Gastrocnemius medialis (tissue), 4 donors: ENCODE results near the gene GMPR2.

ENCODE experiments used
- POLR2A ChIP-seq, 2 donors: fragments of 450-650 bp; IDR thresholded peaks; one replicate each; pipeline ENCODE4 v1.6.1; 2017; ENCODE audit warnings: antibody characterized with exemption in 2 of 2, mild to moderate bottlenecking in 2 of 2, moderate library complexity in 2 of 2
- TF ChIP-seq, protein P1 (sequence below), 5 experiments: fragments of 450-650 bp in 3 of 5; fragments of 200-600 bp in 2 of 5; sonication (generic) in 2 of 5; IDR thresholded peaks in 4 of 5; conservative IDR thresholded peaks in 1 of 5; 1 replicate in 4 of 5; 2 replicates in 1 of 5; pipeline ENCODE4 v1.5.1; 2016 to 2019; ENCODE audit warnings: antibody characterized with exemption in 5 of 5, mild to moderate bottlenecking in 3 of 5, moderate library complexity in 3 of 5

DNA sequence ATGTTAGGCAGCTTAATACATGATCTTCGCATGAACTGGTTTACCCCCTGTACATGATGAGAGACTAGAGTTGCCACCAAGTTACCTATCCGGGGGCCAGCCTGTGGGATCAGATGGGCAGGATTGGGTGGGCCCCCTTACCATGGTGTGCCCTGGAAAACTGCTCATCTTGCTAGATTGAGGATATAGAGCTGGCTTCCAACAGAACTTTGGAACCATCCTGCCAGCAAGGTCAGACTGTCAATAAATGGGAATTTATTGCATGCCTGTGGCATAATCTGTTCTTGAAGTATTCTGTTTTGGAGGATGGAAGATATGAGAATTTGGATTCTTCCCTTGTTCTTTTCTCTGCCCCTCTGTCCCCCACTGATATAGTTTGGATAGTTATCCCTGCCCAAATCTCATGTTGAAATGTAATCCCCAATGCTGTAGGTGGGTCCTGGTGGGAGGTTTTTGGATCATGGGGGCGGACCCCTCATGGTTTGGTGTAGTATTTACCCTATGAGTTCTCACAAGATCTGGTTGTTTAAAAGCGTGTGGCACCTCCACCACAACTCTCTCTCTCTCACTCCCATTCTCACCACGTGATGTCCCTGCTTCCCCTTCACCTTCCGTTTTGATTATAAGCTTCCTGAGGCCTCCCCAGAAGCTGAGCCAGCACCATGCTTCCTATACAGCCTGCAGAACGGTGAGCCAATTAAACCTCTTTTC is 33.8 kb upstream of the GMPR2 start:
- TF ChIP-seq, protein P1, sequence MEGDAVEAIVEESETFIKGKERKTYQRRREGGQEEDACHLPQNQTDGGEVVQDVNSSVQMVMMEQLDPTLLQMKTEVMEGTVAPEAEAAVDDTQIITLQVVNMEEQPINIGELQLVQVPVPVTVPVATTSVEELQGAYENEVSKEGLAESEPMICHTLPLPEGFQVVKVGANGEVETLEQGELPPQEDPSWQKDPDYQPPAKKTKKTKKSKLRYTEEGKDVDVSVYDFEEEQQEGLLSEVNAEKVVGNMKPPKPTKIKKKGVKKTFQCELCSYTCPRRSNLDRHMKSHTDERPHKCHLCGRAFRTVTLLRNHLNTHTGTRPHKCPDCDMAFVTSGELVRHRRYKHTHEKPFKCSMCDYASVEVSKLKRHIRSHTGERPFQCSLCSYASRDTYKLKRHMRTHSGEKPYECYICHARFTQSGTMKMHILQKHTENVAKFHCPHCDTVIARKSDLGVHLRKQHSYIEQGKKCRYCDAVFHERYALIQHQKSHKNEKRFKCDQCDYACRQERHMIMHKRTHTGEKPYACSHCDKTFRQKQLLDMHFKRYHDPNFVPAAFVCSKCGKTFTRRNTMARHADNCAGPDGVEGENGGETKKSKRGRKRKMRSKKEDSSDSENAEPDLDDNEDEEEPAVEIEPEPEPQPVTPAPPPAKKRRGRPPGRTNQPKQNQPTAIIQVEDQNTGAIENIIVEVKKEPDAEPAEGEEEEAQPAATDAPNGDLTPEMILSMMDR (IDR thresholded peaks at IDR 0.05 in 4 of 5, conservative IDR thresholded peaks at IDR 0.05 in 1 of 5): no peak
- TF ChIP-seq POLR2A (IDR thresholded peaks at IDR 0.05): no peak
